ENCODE measurements around the gene PDZK1IP1.

DNA sequence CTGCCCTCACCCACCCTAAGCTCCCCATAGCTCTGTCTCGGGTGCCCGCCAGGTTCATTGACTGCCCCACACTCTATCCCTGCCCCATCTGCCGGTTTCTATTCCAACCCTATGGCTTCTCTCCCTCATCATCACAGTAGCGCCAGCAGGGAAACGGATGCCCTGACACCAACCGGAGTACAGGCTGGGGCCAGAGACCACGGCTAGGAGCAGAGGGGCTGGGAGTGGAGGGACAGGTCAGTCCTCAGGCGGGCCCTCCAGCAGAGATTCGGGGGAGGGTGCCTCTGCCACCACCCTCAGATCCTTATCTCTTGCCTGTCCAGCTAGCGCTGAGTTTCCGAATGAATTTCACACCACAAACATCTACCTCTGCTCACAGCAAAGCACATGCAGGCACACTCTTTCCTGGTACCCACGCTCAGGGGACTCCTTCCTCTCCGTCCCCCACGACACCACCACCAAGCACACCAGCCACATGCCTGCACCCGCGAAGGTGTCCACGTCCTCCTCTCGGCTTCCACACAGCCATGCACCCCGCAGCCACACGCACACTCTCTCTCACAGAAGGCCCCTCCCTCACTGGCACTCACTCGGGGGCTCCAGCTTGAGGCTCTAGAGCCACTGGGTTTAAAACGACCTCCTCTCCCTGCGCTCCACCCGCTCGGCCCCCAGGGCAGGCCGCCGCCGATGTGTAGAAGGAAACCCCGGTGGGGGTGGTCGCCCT, 35.0 kb upstream of the PDZK1IP1 start:
- TF ChIP-seq CTCF (IDR thresholded peaks at IDR 0.05) = no peak
- no peak for TF ChIP-seq POLR2A (IDR thresholded peaks at IDR 0.05)

Data from adrenal gland (tissue), 5 donors.